NB4 (cell line): ENCODE results near the gene HADH.

Experiments used
- POLR2A ChIP-seq: IDR thresholded peaks from 2 replicates; pipeline ENCODE4 v1.6.1; 2011; ENCODE audit warnings: mild to moderate bottlenecking; ENCODE audit not compliant: insufficient read length; ENCODE audit errors: extremely low read depth
- TF ChIP-seq, protein P1 (sequence below): IDR thresholded peaks from one replicate; pipeline ENCODE4 v1.5.1; 2012; ENCODE audit warnings: low read depth, low read length
- TF ChIP-seq, protein P2 (sequence below): IDR thresholded peaks from 2 replicates; pipeline ENCODE4 v1.6.1; 2011; ENCODE audit warnings: low read depth, low read length

- TF ChIP-seq, protein P1, sequence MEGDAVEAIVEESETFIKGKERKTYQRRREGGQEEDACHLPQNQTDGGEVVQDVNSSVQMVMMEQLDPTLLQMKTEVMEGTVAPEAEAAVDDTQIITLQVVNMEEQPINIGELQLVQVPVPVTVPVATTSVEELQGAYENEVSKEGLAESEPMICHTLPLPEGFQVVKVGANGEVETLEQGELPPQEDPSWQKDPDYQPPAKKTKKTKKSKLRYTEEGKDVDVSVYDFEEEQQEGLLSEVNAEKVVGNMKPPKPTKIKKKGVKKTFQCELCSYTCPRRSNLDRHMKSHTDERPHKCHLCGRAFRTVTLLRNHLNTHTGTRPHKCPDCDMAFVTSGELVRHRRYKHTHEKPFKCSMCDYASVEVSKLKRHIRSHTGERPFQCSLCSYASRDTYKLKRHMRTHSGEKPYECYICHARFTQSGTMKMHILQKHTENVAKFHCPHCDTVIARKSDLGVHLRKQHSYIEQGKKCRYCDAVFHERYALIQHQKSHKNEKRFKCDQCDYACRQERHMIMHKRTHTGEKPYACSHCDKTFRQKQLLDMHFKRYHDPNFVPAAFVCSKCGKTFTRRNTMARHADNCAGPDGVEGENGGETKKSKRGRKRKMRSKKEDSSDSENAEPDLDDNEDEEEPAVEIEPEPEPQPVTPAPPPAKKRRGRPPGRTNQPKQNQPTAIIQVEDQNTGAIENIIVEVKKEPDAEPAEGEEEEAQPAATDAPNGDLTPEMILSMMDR, result no peak
- no peak for TF ChIP-seq POLR2A
- TF ChIP-seq, protein P2, sequence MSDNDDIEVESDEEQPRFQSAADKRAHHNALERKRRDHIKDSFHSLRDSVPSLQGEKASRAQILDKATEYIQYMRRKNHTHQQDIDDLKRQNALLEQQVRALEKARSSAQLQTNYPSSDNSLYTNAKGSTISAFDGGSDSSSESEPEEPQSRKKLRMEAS, result no peak
Observed at GRCh38 chr4:108029016-108029720, 39.5 kb downstream of the HADH start.
